ENCODE results near the gene DNAJB6.

DNAJB6 gene

DNA sequence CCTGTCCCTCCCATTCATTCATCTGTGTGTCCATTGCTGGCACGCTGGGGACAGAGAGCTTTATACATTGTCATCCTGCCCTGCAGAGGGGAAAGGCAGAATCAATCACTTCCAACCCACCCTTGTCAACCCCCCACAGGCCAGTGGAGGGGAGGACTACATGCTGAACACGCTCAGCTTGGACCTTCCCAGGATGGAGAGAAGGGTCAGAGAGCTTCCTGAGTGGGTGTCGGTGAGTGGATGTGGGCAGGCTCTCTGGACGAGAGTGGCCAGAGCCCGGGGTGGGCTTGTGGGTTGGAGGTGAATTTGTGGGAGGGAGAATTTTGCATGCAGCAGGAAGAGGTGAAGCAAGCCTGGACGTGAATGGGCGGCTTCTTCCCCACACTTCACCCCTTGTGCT, 93.9 kb downstream of the DNAJB6 start:
- DNase-seq, result no peak

- DNase-seq, result no peak
Measured at GRCh38 chr7:157431173-157431950, 94.6 kb downstream of the DNAJB6 start.

- no peak for DNase-seq
Measured at GRCh38 chr7:157431951-157432540, 95.2 kb downstream of the DNAJB6 start.

DNA sequence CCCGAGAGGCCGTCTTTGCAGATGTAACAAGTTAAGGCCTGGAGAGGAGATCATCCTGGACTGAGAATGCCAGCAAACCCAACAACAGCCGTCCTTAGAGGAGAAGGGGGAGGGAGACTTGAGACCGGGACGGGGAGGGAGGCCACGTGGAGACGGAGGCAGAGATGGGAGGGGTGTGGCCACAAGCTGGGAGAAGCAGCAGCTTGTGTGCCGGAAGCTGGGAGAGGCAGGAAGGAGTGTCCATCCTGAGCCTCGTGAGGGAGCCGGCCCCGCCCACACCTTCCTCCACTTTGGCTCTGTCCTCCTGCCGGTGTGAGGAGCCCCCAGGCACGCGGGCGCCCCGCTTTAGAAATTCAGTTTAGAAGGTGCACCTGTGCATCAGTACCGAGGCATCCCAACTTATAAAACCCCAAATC, 95.7 kb downstream of the DNAJB6 start:
- peak; percentile 4 to 47 for DNase-seq

DNA sequence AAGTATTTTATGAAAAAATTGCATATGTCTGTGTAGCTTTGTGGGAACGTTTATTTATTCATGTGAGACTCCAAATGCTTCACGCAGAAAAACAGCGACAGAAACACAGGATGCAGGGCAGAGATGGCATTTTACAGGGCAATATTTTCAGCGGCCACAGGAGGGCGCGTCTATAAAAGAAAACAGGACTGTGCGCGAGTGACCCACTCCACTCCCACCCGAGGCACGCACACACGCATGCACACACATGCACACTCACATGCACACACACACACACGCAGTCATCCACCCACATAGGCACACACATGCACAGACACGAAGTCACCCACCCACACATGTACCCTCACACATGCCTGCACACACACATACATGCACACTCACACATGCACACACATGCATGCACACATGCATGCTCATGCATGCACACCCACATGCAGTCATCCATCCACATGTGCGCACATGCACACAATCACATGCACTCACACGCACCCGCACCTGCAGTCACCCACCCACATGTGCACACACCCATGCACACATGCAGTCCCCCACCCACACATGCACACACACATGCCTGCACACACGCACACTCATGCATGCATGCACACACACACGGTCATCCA, 96.3 kb downstream of the DNAJB6 start:
- peak in 1 of 2 experiments; percentile 38 for DNase-seq

GRCh38 chr7:157433628-157434027, 96.8 kb downstream of the DNAJB6 start:
- DNase-seq, result no peak

GRCh38 chr7:157434231-157434630, 97.4 kb downstream of the DNAJB6 start:
- DNase-seq, result no peak

GRCh38 chr7:157434701-157435100, 97.9 kb downstream of the DNAJB6 start:
- no peak for DNase-seq

DNA sequence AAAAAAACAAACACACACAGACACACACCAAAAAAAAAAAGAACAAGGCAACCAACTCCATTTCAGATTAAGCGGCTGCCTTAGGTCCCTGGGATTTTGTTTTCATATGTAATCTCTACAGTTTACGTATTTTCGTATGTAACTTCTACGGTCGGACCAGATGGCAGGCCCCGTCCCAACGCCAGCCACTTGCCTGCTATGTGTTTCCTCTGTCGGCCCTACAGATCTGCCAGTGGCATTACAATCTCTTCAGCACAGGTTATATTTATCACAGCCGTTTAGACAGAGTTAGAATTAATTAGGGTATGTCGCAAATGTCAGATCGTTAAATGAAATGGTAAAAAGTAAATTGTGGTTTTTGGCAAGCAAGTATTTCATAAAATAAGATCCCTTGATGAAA, 99.3 kb downstream of the DNAJB6 start:
- no peak for DNase-seq

DNA sequence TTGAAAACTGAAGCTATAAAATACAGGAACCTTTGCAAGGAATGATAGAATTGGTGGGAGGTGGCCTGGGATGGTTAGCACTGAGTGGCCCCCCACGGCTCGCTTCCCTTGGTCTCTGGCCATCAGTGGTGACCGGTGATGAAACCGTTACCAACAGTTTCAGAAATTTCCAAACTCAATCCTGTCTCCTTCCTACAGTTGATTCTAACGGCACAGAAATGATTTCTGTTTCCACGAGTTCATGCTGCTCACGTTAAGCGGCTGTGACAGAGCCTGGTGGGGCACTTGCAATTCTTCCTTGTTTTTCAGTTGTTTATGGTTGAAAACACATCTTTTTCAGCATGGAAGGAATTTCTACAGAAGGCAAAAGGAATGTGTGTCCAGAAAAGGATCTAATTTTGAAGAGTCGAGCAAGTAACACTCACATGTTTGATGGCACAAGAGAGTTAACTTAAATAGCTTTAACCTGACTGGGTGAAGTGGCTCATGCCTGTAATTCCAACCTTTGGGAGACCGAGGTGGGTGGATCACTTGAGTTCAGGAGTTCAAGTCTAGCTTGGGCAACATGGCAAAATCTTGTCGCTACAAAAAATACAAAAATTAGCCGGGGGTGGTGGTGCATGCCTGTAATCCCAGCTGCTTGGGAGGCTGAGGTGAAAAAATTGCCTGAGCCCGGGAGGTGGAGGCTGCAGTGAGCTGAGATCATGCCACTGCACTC, 100.1 kb downstream of the DNAJB6 start:
- DNase-seq, result no peak

- DNase-seq, result no peak
Measured at GRCh38 chr7:157437519-157438061, 100.8 kb downstream of the DNAJB6 start.

- DNase-seq, result no peak
Measured at GRCh38 chr7:157438121-157439025, 101.6 kb downstream of the DNAJB6 start.

GRCh38 chr7:157439149-157439548, 102.3 kb downstream of the DNAJB6 start:
- DNase-seq, result no peak

GRCh38 chr7:157439761-157440160, 103.0 kb downstream of the DNAJB6 start:
- DNase-seq, result no peak

- no peak for DNase-seq
Measured at GRCh38 chr7:157440346-157441022, 103.7 kb downstream of the DNAJB6 start.

DNA sequence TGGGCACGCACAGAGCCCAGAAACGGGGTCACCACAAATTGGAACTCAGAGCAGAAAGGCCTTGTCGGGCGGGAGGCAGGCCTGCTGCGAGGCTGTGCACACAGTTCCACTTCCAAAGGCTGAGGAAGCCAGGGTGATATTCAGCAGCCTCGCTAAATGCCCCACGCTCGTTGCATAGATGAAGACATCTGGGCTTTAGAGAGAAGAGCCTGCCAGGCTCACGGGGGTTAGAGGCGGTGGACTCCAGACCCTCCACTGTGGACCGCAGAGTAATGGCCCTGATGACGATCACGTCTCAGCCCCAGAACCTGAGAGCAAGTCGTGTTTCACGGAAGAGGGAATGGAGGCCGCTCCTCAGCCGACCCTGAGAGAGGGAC, 104.2 kb downstream of the DNAJB6 start:
- no peak for DNase-seq

DNA sequence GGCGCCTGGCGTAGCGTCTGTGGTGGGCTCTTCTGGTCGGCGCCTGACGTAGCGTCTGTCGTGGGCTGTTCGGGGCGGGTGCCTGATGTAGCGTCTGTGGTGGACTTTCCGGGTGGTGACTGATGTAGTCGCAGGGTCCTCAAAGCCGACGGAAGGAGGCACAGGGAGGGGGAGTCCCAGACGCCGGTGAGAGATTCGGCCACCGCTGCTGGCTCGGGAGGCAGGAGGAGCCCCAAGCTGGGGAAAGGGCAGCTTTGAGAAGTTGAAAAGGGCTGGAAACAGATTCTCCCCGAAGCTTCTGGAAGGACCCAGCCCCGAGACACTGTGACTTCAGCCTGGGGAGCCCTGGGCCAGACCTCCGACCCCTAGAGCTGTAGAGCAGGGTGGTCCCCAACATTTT, 105.7 kb downstream of the DNAJB6 start:
- DNase-seq, result no peak

- no peak for DNase-seq
Measured at GRCh38 chr7:157442993-157443831, 106.4 kb downstream of the DNAJB6 start.

GRCh38 chr7:157444011-157444842, 107.4 kb downstream of the DNAJB6 start:
- no peak for DNase-seq

GRCh38 chr7:157444843-157445135, 108.0 kb downstream of the DNAJB6 start:
- DNase-seq, result no peak
